RWPE2 (cell line): ENCODE data around the gene PRKACG.

Experiments used
- ATAC-seq: fragments of 200-7000 bp; cut with Tn5 transposase; 3 replicates; pipeline ENCODE4 v1.9.1; 2021; ENCODE audit warnings: low read depth
- DNase-seq: peaks from one replicate; pipeline ENCODE4 v3.0.0-alpha.2; 2020; ENCODE audit warnings: low spot score
- H3K27ac ChIP-seq: fragments of 450-650 bp; 2 replicates; pipeline ENCODE4 v1.5.1; 2017; ENCODE audit warnings: mild to moderate bottlenecking; ENCODE audit not compliant: poor library complexity, severe bottlenecking
- H3K27me3 ChIP-seq: fragments of 250-450 bp; sonication (Bioruptor Pico); 2 replicates; pipeline ENCODE4 v1.5.1; 2021; ENCODE audit warnings: mild to moderate bottlenecking, moderate library complexity; ENCODE audit not compliant: insufficient read depth, poor library complexity, severe bottlenecking
- H3K36me3 ChIP-seq: fragments of 250-450 bp; sonication (Bioruptor Pico); 2 replicates; pipeline ENCODE4 v1.5.1; 2020; ENCODE audit warnings: low read depth, mild to moderate bottlenecking, moderate library complexity
- H3K4me1 ChIP-seq: fragments of 250-450 bp; sonication (Bioruptor Pico); 2 replicates; pipeline ENCODE4 v1.5.1; 2021; ENCODE audit warnings: mild to moderate bottlenecking, moderate library complexity; ENCODE audit not compliant: insufficient read depth, poor library complexity, severe bottlenecking
- H3K4me3 ChIP-seq: fragments of 250-450 bp; sonication (Bioruptor Pico); 2 replicates; pipeline ENCODE4 v1.5.1; 2021; ENCODE audit warnings: mild to moderate bottlenecking, moderate library complexity; ENCODE audit not compliant: severe bottlenecking
- H3K9me3 ChIP-seq: fragments of 250-450 bp; sonication (Bioruptor Pico); 2 replicates; pipeline ENCODE4 v1.5.1; 2021; ENCODE audit warnings: mild to moderate bottlenecking, moderate library complexity; ENCODE audit not compliant: severe bottlenecking
- TF ChIP-seq, protein P1 (sequence below): fragments of 450-650 bp; IDR thresholded peaks from one replicate; pipeline ENCODE4 v1.5.1; 2017; ENCODE audit warnings: mild to moderate bottlenecking, moderate library complexity; ENCODE audit not compliant: poor library complexity, severe bottlenecking

The PRKACG gene

DNA sequence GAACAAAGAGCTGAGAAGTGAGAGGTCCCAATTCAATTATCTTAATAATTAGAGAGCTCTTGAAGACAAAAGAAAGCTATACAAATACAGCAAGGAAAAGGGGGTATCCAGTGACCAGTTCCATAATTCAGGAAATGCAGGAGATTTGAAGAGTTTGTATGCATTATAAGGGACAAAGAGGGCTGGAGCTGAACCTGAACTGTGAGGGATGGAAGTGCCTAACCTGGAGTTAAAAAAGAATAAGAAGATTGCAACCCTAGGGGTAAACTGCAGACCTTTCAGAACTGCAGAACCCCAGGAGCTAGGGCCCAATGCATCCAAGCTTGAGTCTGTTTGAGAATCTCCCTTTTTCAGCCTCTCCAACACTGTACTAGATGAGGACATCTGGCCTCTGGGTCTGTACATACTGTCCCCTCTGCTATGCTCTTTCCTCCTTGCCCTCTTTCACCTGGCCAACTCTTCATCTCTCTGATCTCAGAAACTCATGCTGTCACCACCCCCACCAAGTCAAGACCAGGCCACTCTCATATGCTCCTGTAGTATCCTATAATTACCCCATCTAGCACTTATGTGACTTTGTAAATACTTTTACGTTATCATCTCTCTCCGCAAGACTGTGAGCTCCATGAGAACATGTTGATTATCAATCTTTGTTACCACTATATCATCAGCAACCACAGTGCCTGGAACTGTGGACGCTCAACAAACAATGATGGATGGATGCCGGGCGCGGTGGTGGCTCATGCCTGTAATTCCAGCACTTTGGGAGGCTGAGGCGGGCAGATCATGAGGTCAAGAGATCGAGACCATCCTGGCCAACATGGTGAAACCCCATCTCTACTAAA lies 6.6 kb upstream of the PRKACG start:
- no peak for DNase-seq
- TF ChIP-seq, protein P1, sequence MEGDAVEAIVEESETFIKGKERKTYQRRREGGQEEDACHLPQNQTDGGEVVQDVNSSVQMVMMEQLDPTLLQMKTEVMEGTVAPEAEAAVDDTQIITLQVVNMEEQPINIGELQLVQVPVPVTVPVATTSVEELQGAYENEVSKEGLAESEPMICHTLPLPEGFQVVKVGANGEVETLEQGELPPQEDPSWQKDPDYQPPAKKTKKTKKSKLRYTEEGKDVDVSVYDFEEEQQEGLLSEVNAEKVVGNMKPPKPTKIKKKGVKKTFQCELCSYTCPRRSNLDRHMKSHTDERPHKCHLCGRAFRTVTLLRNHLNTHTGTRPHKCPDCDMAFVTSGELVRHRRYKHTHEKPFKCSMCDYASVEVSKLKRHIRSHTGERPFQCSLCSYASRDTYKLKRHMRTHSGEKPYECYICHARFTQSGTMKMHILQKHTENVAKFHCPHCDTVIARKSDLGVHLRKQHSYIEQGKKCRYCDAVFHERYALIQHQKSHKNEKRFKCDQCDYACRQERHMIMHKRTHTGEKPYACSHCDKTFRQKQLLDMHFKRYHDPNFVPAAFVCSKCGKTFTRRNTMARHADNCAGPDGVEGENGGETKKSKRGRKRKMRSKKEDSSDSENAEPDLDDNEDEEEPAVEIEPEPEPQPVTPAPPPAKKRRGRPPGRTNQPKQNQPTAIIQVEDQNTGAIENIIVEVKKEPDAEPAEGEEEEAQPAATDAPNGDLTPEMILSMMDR, result no peak
- H3K4me1 ChIP-seq, result no peaks in the 10 kb centered on the region
- H3K4me3 ChIP-seq, result no peak overlapping the region
- ATAC-seq, result no peak
- no peaks in the 10 kb centered on the region for H3K9me3 ChIP-seq
- H3K27me3 ChIP-seq, result no peaks in the 10 kb centered on the region
- H3K27ac ChIP-seq, result no peak overlapping the region
- H3K36me3 ChIP-seq, result no peaks in the 10 kb centered on the region

GRCh38 chr9:69019808-69020207 lies 5.9 kb upstream of the PRKACG start:
- DNase-seq (no peak), ATAC-seq (no peak)
- Histone ChIP-seq H3K36me3 (no peaks in the 10 kb centered on the region), H3K27ac (no peak overlapping the region), H3K4me1 (no peaks in the 10 kb centered on the region), H3K4me3 (no peak overlapping the region), H3K27me3 (no peaks in the 10 kb centered on the region), H3K9me3 (no peaks in the 10 kb centered on the region)
- TF ChIP-seq, protein P1, result no peak

GRCh38 chr9:69018737-69019136 lies 4.8 kb upstream of the PRKACG start:
- H3K4me1 ChIP-seq, result no peaks in the 10 kb centered on the region
- no peaks in the 10 kb centered on the region for H3K36me3 ChIP-seq
- H3K27ac ChIP-seq, result no peak overlapping the region
- no peak for DNase-seq
- no peak for ATAC-seq
- no peaks in the 10 kb centered on the region for H3K9me3 ChIP-seq
- no peaks in the 10 kb centered on the region for H3K27me3 ChIP-seq
- H3K4me3 ChIP-seq, result no peak overlapping the region
- TF ChIP-seq, protein P1, result no peak

DNA sequence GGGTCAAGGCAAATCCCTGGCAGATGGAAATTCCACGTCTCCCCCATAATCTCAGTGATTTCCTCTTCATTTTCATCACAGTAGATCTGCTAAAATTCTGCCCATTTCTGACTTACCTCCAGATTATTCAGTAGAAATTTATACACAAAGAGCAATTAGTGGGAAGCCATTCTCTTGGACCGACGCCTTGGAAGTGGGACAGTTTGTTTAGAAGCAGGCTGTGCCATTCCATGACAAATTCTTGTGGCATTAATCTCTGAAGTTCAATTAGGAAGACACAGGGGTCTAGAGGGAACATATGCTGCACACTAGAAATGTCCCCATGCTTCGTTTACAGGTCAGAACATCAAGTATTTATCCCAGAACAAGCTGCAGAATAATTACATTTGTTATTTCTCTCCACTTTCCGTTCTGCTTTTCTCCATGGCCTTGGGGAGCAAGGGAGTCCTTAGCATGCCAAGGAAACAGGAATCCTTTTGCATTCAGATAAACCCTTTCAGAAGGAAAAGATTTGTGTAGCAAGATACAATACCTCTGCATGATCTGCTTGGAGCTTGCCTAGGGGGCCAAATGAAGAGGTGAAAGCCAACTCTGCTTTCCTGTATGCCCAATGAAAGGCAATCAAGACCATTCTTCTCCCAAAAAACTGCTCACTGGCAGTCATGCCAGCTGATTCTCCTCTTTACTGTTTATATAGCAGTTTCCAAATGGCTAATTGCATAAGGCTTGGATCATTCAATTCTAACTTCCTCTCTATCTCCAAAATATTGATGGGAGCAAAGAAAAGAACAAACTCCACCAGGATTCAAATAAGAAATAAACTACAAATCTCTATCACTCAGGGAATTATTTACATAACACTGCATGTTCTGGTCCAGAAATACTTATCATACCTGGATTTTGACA lies 2.5 kb upstream of the PRKACG start:
- no peak for ATAC-seq
- no peaks in the 10 kb centered on the region for H3K4me1 ChIP-seq
- no peak overlapping the region for H3K27ac ChIP-seq
- TF ChIP-seq, protein P1, result no peak
- no peak for DNase-seq
- H3K4me3 ChIP-seq, result no peak overlapping the region
- no peaks in the 10 kb centered on the region for H3K9me3 ChIP-seq
- H3K27me3 ChIP-seq, result no peaks in the 10 kb centered on the region
- H3K36me3 ChIP-seq, result no peaks in the 10 kb centered on the region

DNA sequence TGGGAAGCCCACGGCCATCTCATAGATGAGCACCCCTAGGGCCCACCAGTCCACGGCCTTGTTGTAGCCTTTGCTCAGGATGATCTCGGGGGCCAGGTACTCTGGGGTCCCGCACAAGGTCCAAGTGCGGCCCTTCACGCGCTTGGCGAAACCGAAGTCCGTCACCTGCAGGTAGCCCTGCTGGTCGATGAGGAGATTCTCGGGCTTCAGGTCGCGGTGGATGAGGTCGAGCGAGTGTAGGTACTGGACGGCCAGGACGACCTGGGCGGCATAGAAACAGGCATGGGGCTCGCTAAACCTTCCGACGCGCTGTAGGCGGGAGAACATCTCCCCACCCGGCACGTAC lies 558 bp downstream of the PRKACG start:
- Histone ChIP-seq H3K4me3 (no peak overlapping the region), H3K36me3 (no peaks in the 10 kb centered on the region), H3K9me3 (no peaks in the 10 kb centered on the region), H3K27ac (no peak overlapping the region), H3K27me3 (no peaks in the 10 kb centered on the region), H3K4me1 (no peaks in the 10 kb centered on the region)
- TF ChIP-seq, protein P1, result no peak
- no peak for DNase-seq
- no peak for ATAC-seq
